Breast epithelium (tissue), 3 donors: Measurements from ENCODE around the gene CBFA2T3.

Source experiments
- POLR2AphosphoS5 ChIP-seq, 3 donors: sonication (generic); formaldehyde crosslinking; IDR thresholded peaks; one replicate each; pipeline ENCODE4 v1.6.1; 2017; ENCODE audit warnings: antibody characterized with exemption in 3 of 3
- TF ChIP-seq, protein P1 (sequence below), 3 donors: fragments of 450-650 bp; IDR thresholded peaks; one replicate each; pipeline ENCODE4 v1.5.1; 2016 to 2017; ENCODE audit warnings: antibody characterized with exemption in 3 of 3, mild to moderate bottlenecking in 3 of 3, moderate library complexity in 3 of 3

- no peak for TF ChIP-seq POLR2AphosphoS5 (IDR thresholded peaks at IDR 0.05)
- TF ChIP-seq, protein P1, sequence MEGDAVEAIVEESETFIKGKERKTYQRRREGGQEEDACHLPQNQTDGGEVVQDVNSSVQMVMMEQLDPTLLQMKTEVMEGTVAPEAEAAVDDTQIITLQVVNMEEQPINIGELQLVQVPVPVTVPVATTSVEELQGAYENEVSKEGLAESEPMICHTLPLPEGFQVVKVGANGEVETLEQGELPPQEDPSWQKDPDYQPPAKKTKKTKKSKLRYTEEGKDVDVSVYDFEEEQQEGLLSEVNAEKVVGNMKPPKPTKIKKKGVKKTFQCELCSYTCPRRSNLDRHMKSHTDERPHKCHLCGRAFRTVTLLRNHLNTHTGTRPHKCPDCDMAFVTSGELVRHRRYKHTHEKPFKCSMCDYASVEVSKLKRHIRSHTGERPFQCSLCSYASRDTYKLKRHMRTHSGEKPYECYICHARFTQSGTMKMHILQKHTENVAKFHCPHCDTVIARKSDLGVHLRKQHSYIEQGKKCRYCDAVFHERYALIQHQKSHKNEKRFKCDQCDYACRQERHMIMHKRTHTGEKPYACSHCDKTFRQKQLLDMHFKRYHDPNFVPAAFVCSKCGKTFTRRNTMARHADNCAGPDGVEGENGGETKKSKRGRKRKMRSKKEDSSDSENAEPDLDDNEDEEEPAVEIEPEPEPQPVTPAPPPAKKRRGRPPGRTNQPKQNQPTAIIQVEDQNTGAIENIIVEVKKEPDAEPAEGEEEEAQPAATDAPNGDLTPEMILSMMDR (IDR thresholded peaks at IDR 0.05) = no peak
Measured at GRCh38 chr16:88854306-88855111, 122.5 kb downstream of the CBFA2T3 start.
